Hepatocyte (in vitro differentiated cells): Measurements from ENCODE around the gene NEDD4L. TPM values are rescaled to one million over a fixed set of nuclear protein-coding genes. Genes with fewer than 3 reads are reported as not detected.

Experiments used
- DNase-seq: peaks from one replicate; pipeline ENCODE4 v3.0.0-alpha.2; 2016; ENCODE audit warnings: low spot score
- H2AFZ ChIP-seq: fragments of 200-600 bp; sonication (generic); 2 replicates; pipeline ENCODE4 v1.6.0; 2016; ENCODE audit warnings: antibody characterized with exemption, mild to moderate bottlenecking
- H3K27ac ChIP-seq: fragments of 200-600 bp; sonication (generic); 2 replicates; pipeline ENCODE4 v1.5.1; 2016; ENCODE audit warnings: mild to moderate bottlenecking
- H3K27me3 ChIP-seq: fragments of 200-600 bp; sonication (generic); 2 replicates; pipeline ENCODE4 v1.6.1; 2016
- H3K36me3 ChIP-seq: fragments of 200-600 bp; sonication (generic); replicated peaks from 2 replicates; pipeline ENCODE4 v1.5.1; 2016; ENCODE audit warnings: low read depth; ENCODE audit not compliant: insufficient read depth
- H3K4me1 ChIP-seq: fragments of 200-600 bp; sonication (generic); 2 replicates; pipeline ENCODE4 v1.5.1; 2016; ENCODE audit warnings: mild to moderate bottlenecking, moderate library complexity; ENCODE audit not compliant: insufficient read depth
- H3K4me2 ChIP-seq: fragments of 200-600 bp; sonication (generic); 2 replicates; pipeline ENCODE4 v1.6.0; 2016
- H3K4me3 ChIP-seq: fragments of 200-600 bp; sonication (generic); 2 replicates; pipeline ENCODE4 v1.5.1; 2016; ENCODE audit warnings: mild to moderate bottlenecking
- H3K79me2 ChIP-seq: fragments of 200-600 bp; sonication (generic); 2 replicates; pipeline ENCODE4 v1.6.0; 2017; ENCODE audit warnings: mild to moderate bottlenecking
- H3K9me2 ChIP-seq: fragments of 200-600 bp; sonication (generic); replicated peaks from 2 replicates; pipeline ENCODE4 v1.6.0; 2017; ENCODE audit warnings: mild to moderate bottlenecking; ENCODE audit not compliant: insufficient read depth
- H3K9me3 ChIP-seq: fragments of 200-600 bp; sonication (generic); 2 replicates; pipeline ENCODE4 v1.5.1; 2016; ENCODE audit warnings: low read depth, mild to moderate bottlenecking
- H4K20me1 ChIP-seq: fragments of 200-600 bp; sonication (generic); 2 replicates; pipeline ENCODE4 v1.6.0; 2016; ENCODE audit warnings: mild to moderate bottlenecking; ENCODE audit not compliant: insufficient read depth, poor library complexity, severe bottlenecking
- CTCF ChIP-seq: fragments of 200-600 bp; sonication (generic); IDR thresholded peaks from 2 replicates; pipeline ENCODE4 v1.5.1; 2016; ENCODE audit warnings: antibody characterized with exemption, mild to moderate bottlenecking; ENCODE audit not compliant: poor library complexity
- EZH2 ChIP-seq: fragments of 200-600 bp; sonication (generic); IDR thresholded peaks from 2 replicates; pipeline ENCODE4 v1.6.1; 2016; ENCODE audit warnings: antibody characterized with exemption, mild to moderate bottlenecking, borderline replicate concordance
- EZH2phosphoT487 ChIP-seq: fragments of 200-600 bp; sonication (generic); IDR thresholded peaks from one replicate; pipeline ENCODE4 v1.6.1; 2018; ENCODE audit warnings: antibody characterized with exemption, mild to moderate bottlenecking, low read depth, moderate library complexity; ENCODE audit not compliant: unreplicated experiment, severe bottlenecking
- WGBS: methylation state at CpG from one replicate; pipeline ENCODE4 v1.1.6; 2016; ENCODE audit warnings: low lambda C conversion rate; ENCODE audit errors: missing lambda C conversion rate; 5-methylcytosine and 5-hydroxymethylcytosine counted together
- polyA plus RNA-seq: library from polyadenylated mRNA; unstranded; fragments of >200 nt; fragmentation: Nextera tagmentation; extraction: Ambion mirVana; gene quantifications from 2 replicates; pipeline ENCODE4 v1.2.1, GENCODE V29; 2016
- total RNA-seq: library from RNA; depleted of rRNA; stranded (reverse); fragments of >200 nt; gene quantifications from 2 replicates; pipeline ENCODE4 v1.2.3, GENCODE V29; 2014

Gene NEDD4L
- total and polyA plus RNA-seq, 2 experiments from 2014 or later = 104 to 140 TPM

- peaks cover 93% of the 10 kb centered on the region for H3K79me2 ChIP-seq
- no peak overlapping the region for H2AFZ ChIP-seq
- no peak overlapping the region for H3K4me3 ChIP-seq
- H3K9me2 ChIP-seq = no peaks in the 10 kb centered on the region
- 83% methylated on average over 1 of the region's 1 CpG for WGBS
- H3K27me3 ChIP-seq = no peaks in the 10 kb centered on the region
- H3K4me1 ChIP-seq = peaks cover 45% of the 10 kb centered on the region
- DNase-seq = no peak
- no peak for TF ChIP-seq EZH2phosphoT487
- TF ChIP-seq EZH2 = no peak
- no peak for TF ChIP-seq CTCF
- H3K27ac ChIP-seq = no peak overlapping the region
- no peaks in the 10 kb centered on the region for H4K20me1 ChIP-seq
- H3K9me3 ChIP-seq = no peaks in the 10 kb centered on the region
- H3K36me3 ChIP-seq = no peaks in the 10 kb centered on the region
- H3K4me2 ChIP-seq = no peak overlapping the region
Measured at GRCh38 chr18:58249712-58250111, 205.7 kb downstream of the NEDD4L start.

- no peak for DNase-seq
- no peaks in the 10 kb centered on the region for H4K20me1 ChIP-seq
- no peak overlapping the region for H2AFZ ChIP-seq
- H3K9me2 ChIP-seq = no peaks in the 10 kb centered on the region
- peaks cover 46% of the 10 kb centered on the region for H3K4me1 ChIP-seq
- H3K36me3 ChIP-seq = no peaks in the 10 kb centered on the region
- H3K4me3 ChIP-seq = no peak overlapping the region
- H3K9me3 ChIP-seq = no peaks in the 10 kb centered on the region
- WGBS = 79% methylated on average over 2 of the region's 2 CpGs
- no peak for TF ChIP-seq EZH2
- no peak for TF ChIP-seq EZH2phosphoT487
- no peak for TF ChIP-seq CTCF
- H3K4me2 ChIP-seq = peak overlapping the region; percentile 37
- peaks cover 82% of the 10 kb centered on the region for H3K79me2 ChIP-seq
- peak overlapping the region; percentile 25 for H3K27ac ChIP-seq
- no peaks in the 10 kb centered on the region for H3K27me3 ChIP-seq
Measured at GRCh38 chr18:58251416-58251815, 207.4 kb downstream of the NEDD4L start.

GRCh38 chr18:58252166-58252565, 208.1 kb downstream of the NEDD4L start:
- TF ChIP-seq CTCF = no peak
- no peak for TF ChIP-seq EZH2
- TF ChIP-seq EZH2phosphoT487 = no peak
- no peaks in the 10 kb centered on the region for H3K9me3 ChIP-seq
- H2AFZ ChIP-seq = no peak overlapping the region
- peaks cover 45% of the 10 kb centered on the region for H3K4me1 ChIP-seq
- 38% methylated on average over 6 of the region's 6 CpGs for WGBS
- peak overlapping the region; percentile 25 for H3K27ac ChIP-seq
- H3K79me2 ChIP-seq = peaks cover 82% of the 10 kb centered on the region
- no peaks in the 10 kb centered on the region for H3K27me3 ChIP-seq
- H3K4me2 ChIP-seq = peak overlapping the region; percentile 37
- no peaks in the 10 kb centered on the region for H3K9me2 ChIP-seq
- H3K36me3 ChIP-seq = no peaks in the 10 kb centered on the region
- no peaks in the 10 kb centered on the region for H4K20me1 ChIP-seq
- no peak overlapping the region for H3K4me3 ChIP-seq
- DNase-seq = no peak

GRCh38 chr18:58253318-58253717, 209.3 kb downstream of the NEDD4L start:
- TF ChIP-seq EZH2 (no peak), CTCF (no peak), EZH2phosphoT487 (no peak)
- 94% methylated on average over 2 of the region's 2 CpGs for WGBS
- H4K20me1 ChIP-seq = peaks cover 3% of the 10 kb centered on the region

More at GRCh38 chr18:58253318-58253717, 209.3 kb downstream of the NEDD4L start:
- peak overlapping the region; percentile 3 for H3K27ac ChIP-seq
- H3K4me3 ChIP-seq = no peak overlapping the region
- H3K36me3 ChIP-seq = no peaks in the 10 kb centered on the region
- DNase-seq = no peak
- H3K9me2 ChIP-seq = no peaks in the 10 kb centered on the region
- H3K4me2 ChIP-seq = no peak overlapping the region
- peaks cover 82% of the 10 kb centered on the region for H3K79me2 ChIP-seq
- H2AFZ ChIP-seq = no peak overlapping the region
- H3K27me3 ChIP-seq = no peaks in the 10 kb centered on the region
- no peaks in the 10 kb centered on the region for H3K9me3 ChIP-seq
- peaks cover 43% of the 10 kb centered on the region for H3K4me1 ChIP-seq
